LNCaP clone FGC (cell line): ENCODE measurements around the gene MYO18B.

ENCODE experiments used
- DNase-seq: peaks from one replicate; pipeline ENCODE4 v3.0.0-alpha.2; 2011; ENCODE audit warnings: low read depth
- H3K4me3 ChIP-seq: 2 replicates; pipeline ENCODE4 v1.5.1; 2011; ENCODE audit warnings: mild to moderate bottlenecking, low read depth, low read length, control low read depth
- TF ChIP-seq, protein P1 (sequence below): IDR thresholded peaks from 2 replicates; pipeline ENCODE4 v1.5.1; 2012; ENCODE audit warnings: mild to moderate bottlenecking; ENCODE audit not compliant: control insufficient read depth, insufficient read depth; ENCODE audit errors: extremely low read depth

The MYO18B gene

GRCh38 chr22:25899566-25899965, 157.6 kb downstream of the MYO18B start:
- no peak for DNase-seq
- H3K4me3 ChIP-seq: no peak overlapping the region
- TF ChIP-seq, protein P1, sequence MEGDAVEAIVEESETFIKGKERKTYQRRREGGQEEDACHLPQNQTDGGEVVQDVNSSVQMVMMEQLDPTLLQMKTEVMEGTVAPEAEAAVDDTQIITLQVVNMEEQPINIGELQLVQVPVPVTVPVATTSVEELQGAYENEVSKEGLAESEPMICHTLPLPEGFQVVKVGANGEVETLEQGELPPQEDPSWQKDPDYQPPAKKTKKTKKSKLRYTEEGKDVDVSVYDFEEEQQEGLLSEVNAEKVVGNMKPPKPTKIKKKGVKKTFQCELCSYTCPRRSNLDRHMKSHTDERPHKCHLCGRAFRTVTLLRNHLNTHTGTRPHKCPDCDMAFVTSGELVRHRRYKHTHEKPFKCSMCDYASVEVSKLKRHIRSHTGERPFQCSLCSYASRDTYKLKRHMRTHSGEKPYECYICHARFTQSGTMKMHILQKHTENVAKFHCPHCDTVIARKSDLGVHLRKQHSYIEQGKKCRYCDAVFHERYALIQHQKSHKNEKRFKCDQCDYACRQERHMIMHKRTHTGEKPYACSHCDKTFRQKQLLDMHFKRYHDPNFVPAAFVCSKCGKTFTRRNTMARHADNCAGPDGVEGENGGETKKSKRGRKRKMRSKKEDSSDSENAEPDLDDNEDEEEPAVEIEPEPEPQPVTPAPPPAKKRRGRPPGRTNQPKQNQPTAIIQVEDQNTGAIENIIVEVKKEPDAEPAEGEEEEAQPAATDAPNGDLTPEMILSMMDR: no peak

DNA sequence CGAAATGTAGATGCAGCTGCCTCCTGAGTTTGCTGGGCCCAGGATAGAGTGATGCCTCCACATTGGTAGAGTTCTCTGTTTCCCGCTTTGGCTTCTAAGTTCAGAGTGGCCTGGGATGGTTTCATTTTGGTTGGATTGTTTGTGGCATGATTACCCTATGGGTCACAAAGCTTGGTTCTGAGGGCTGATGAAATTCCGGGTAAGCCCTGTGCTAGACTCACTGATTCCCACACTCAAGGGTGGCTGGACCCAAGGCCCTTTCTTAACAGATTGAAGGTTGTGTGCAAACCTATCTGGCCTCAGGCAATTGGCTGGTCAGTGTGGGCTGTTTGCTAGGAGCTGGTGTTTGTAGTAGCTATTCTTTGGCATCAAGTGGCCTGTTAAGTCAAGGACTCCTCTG, 158.4 kb downstream of the MYO18B start:
- no peak for DNase-seq
- TF ChIP-seq, protein P1: no peak
- no peak overlapping the region for H3K4me3 ChIP-seq

DNA sequence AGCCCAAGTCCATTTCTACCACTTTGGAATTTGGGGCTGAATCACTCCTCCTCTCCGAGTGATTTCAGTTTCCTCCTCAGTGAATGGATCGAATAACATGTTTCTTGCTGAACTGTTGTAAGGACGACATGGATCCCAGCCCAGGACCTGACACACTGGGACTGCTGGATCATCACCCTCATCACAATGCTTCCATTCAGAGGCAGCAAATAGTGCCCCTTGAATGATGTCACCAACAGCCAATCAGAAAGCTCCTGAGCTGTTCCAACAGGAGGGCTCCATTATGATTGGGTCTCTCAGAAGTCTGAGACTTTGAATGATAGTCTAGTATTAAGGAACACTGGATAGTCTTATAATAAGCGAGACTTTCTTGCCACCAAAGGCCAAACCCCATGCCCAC, 158.9 kb downstream of the MYO18B start:
- TF ChIP-seq, protein P1: no peak
- DNase-seq: no peak
- H3K4me3 ChIP-seq: no peak overlapping the region

GRCh38 chr22:25902402-25902801, 160.4 kb downstream of the MYO18B start:
- DNase-seq: no peak
- no peak overlapping the region for H3K4me3 ChIP-seq
- TF ChIP-seq, protein P1: no peak

- no peak overlapping the region for H3K4me3 ChIP-seq
- DNase-seq: no peak
- TF ChIP-seq, protein P1: no peak
Observed at GRCh38 chr22:25903294-25903693, 161.3 kb downstream of the MYO18B start.

- no peak for DNase-seq
- H3K4me3 ChIP-seq: no peak overlapping the region
- TF ChIP-seq, protein P1: no peak
Observed at GRCh38 chr22:25908212-25908611, 166.2 kb downstream of the MYO18B start.

- DNase-seq: no peak
- TF ChIP-seq, protein P1: no peak
Observed at GRCh38 chr22:25908755-25909154, 166.8 kb downstream of the MYO18B start.

More at GRCh38 chr22:25908755-25909154, 166.8 kb downstream of the MYO18B start:
- H3K4me3 ChIP-seq: no peak overlapping the region
